AG20443 (cell line): ENCODE results near the gene TCERG1L.
"Not testable (repeated sequence)": the region's sequence is repeated elsewhere in the genome, so short reads cannot be mapped to it uniquely, and the experiment has no call there.

Source experiments
- DNase-seq: peaks from one replicate; pipeline ENCODE4 v3.0.0; 2012; ENCODE audit warnings: low spot score, mixed read lengths

The TCERG1L gene

DNA sequence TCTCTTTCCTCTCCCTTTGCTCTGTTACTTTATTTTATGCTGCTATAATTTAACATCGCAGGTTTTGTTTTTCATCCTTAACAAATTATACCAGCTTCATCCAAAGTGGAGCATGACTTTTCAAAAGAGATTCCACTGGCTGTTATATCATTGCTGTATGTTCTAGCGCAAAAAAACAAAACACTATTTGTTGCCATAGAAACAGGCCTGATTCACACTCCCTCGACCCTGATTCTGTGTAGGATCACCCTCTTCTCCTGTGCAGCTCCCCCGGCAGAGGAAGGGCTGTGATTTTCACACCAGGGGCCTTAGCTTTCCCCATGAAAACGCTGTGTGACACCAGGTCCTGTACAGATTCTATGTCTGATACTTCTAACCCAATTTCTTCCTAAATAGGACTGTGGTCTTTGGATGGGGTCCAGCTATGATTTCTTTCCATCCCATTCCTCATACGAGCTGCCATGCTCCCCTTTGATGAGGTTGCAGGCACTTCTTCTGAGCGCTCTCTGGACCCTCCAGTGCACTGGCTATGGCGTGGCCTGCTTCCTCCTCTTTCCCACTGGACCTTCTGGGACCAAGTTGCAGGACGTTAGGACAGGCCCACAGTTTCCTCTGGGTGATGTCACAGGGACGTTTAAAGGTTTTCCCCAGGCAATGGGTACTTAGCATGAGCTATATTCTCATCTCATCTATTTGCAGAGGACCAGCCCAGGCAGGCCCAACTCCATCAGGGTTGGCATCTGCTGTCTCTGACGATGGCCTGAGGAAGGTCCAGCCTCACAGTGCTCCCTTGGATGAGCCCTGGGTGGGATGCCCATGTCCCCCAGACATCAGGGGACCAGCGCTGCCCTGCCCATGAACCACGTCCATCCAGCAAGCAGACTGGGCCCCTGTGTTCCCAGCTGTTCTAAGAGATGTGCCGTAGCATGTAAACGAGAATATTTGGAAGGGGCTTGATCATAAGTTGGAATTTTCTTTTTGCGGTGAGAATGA, 210.8 kb downstream of the TCERG1L start:
- DNase-seq: not testable (repeated sequence)

DNA sequence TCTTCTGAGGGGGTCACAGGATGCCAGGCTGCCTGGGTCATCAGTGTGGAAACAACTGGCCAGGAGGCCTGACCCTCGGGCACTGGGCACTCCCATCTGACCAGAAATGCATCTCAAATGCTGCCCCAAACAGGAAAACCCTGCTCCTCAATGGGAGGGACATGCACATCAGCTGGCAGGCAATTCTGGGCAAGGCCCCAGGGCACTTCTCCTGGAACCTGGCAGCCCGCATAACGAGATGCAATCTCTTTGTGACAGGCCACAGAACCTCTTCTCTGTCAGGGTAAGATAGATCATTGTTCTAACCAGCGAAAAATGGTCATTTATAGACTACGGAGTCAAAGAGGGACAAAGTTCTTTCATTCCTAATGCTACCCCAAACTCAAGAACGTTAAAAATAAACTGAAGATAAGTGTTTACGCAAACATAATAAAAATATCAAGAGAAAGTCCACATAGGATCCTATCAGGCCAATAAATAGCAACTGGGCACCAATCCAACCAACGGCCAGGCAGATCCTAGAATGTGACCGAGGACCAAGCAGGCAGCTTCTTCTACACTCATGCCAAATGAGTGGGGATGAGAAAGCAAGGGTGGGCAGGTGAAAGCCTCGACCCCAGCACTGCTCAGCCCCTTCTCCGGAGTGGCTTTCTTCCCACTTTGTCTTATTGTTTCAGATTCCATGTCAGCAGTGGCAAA, 212.3 kb downstream of the TCERG1L start:
- no peak for DNase-seq

DNA sequence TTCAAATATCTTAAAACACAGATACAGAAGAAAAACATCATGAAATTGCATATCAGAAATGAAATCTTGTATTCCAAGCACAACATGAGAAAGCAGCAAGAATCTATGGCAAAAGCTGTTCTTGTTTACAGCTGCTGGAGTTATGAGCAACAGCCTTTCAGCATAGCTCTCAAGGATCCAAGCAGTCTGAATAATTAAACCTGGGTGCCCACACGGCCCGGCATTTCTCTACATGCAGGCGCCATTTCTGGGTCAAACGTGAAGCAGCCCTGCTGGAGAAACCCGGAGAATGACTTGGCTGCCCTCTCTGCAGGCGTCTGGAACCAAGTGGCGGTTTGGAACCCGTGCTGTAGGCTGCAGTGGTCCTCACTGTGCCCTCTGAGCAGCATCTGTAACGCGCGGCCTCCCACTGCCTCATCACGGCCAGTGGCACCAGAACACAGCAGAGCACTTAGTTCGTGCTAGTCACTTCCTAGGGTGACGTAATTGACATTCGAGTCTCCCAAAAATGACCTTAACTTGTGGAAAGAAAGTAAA, 213.0 kb downstream of the TCERG1L start:
- DNase-seq: no peak

DNA sequence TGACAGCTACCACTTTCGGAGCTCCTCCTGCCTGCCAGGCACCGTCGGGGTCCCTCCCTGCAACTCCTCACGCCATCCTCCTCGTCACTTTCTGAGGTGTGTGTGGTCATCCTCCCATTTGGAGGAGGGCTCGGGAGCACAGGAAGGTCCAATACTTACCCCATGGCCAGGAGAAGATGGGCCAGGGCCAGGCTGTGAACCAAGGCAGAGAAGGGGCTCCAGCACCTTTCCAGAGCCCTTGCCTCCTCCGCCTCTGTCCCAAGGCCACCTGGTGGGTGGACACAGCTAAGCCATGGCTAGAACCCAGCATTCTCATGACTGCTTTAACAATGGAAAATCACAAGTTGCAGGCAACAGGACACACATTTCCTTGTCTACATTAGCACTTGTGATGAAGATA, 215.5 kb downstream of the TCERG1L start:
- no peak for DNase-seq

DNA sequence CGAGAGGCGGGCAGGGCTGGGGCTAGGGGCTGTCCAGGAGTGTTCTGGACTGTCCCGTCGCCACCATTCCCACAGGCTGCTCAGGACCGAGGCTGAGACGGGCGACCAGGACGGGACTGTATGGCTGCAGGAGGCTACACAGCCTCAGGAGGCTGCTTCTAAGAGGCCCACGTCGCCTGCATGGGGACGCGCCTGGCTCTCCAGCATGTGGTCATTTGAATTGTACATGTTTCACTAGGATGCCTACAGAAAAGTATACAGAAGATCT, 216.3 kb downstream of the TCERG1L start:
- no peak for DNase-seq

DNA sequence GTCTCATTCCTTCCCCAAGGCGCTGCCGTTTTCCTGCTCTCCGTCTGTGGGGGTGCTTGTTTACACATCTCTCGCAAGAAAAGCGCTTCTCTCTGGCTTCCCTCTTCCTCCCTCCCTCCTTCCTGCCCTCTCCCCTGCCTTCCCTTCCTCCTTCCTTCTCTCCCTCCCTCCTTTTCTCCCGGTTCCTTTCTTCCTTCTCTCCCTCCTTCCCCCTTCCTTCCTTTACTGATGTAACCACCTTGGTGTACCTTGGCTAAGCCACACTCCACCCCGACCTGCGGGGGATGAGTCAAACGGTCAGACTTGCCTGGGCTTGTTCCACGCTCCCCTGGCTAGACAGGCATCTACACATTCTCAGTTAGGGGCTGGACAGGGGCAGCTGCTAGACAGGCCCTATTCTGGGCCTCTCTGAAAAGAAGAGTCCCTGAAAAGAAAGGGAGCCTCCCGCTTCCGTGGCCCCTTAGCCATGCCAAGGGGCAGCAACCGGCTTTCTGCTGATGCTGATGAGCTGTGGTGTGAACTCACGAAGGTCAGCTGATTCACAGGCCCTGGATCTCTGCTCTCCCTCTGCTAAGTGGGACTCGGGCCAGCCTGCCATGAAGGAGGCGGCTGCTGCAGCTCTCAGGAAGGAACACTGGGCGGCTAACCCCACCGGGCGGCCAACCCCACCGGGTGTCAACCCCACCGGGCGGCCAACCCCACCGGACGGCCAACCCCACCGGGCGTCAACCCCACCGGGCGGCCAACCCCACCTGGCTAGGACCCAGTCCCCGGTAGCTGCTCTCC, 216.8 kb downstream of the TCERG1L start:
- DNase-seq: no peak

DNA sequence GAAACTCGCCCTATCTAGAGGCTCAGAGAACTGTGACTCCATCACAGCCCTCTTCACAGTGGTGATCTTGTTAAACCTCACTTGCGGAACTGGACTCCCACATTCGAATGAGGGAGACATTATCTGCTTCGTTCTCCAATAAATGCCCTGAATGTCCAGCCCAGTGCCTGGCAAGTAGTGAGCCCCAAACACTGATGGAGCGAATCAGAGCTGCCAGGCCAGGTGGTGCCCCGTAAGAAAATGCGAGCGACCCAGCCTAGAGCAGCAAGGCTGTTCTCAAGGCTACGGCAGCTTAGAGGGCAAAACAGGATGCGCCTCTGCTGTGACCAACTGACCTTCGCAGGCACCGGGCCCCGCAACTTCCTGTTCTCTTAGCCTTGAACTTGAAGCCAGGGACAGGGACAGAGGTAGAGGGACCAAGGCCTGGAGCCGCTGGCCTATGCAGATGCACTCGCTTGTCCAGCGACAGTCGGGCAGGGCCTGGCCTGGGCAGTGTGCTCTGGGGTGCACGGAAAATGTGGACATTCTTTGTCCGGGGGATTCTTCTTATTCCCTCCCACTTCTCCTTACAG, 217.6 kb downstream of the TCERG1L start:
- DNase-seq: no peak

DNA sequence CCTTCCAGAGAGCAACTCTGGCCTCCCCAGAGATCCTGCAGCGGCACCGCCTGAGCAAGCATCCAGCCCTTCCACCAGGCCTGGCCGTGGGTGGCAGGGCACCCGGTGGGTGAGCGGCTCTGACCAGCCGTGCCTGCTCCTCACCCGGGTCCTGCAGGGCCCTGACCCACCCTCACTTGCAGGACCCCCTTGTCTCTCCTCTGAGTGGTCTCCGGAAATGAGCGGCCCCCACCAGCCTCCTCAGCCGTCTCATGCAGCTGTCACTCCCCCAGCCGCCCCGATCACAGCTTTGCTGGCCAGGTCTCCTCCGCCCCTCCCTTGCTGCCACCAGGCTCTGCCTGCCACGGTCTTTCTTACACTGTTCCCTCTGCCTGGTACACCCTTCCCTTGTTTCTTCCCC, 218.2 kb downstream of the TCERG1L start:
- DNase-seq: no peak

DNA sequence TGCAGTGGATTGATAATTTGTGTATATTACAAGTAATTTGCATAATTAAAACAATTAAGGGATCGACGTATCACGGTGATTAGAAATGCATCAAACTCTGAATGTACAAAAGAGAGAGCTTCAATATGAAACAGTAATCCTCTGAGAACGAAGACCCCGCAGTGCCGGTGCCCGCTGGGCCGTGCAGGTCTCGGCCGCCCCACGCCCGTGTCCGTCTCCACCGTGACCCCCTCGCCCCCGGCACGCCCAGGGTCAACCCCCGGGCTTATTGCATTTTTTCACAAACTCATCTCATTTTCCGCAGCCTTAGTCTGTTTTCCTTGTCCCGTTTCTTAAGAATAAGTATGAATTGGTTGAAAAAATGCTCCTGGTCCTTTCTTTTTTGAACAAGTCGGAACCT, 218.6 kb downstream of the TCERG1L start:
- DNase-seq: no peak

DNA sequence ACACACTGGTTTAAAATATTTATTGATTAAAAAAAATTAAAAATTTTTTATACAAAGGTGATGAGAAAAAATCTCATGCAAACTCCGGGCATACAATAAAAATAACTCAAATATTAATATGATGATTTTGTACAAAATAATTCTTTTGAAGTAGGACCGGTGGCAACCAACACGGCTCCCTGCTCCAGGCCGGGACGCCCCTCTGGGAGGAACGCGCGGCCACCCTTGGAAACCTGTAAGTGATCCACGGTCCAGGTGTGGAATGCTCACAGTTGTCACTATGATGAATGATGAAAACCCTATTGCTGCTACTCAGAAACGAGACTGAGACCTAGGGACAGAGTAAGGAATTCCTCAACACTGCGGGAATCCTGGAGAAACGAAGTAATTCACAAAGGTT, 219.1 kb downstream of the TCERG1L start:
- no peak for DNase-seq

DNA sequence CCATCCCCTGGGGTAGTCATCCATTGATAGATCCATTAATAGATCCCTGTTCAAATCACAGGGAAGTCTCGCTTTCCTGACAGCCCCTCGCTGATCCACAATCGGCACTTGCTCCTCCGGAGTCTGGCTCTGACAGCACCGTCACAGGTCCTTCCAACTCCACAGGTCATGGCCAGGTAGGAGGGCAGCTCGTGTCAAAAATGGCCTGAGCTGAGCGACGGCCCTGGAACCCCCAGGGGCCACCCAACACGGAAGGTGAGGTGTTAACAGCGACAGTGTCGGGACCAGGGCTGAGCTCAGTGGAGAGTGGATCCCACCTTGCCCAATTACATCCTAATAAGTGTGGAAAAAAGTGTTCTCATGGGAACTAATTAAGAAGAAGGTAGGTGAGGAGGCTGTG, 219.8 kb downstream of the TCERG1L start:
- no peak for DNase-seq

DNA sequence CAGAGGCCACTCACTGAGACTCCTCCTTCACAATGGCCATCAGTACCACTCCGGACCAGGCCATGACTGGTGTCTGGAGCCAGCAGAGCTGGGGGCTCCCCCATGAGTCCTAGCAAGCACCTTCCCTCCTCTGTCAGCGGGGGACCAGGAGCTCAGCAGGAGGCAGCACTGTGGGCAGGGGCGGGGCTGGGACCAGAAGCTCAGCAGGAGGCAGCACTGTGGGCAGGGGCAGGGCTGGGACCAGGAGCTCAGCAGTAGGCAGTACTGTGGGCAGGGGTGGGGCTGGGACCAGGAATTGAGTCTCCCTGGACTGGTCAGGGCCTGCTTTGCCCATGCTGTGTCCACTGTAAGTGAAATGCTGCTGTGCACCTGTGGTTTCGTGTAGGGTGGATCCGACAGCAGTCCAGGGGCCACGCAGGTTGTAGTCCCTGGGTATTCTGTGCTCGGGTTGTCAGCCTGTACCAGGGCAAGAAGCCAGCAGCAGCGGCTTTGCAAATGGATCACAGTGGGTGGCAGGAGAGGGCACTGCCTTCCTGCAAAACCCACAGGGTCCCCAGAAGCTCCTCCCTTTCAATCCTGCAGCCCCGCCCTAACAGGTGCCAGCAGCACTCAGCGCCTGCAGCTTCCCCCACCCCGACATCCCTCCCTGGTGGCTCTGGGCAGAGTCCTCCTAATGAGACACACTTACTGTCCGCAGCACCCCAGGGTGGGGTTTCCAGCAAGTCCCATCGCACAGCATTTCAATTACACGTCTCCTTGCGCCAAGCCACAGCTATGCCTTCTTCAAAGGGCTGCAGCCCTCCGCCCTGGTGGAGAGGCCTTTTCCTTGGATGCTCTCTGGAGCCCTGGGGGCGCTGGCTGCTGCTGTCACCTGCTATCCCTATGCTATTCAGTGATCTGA, 220.5 kb downstream of the TCERG1L start:
- no peak for DNase-seq

DNA sequence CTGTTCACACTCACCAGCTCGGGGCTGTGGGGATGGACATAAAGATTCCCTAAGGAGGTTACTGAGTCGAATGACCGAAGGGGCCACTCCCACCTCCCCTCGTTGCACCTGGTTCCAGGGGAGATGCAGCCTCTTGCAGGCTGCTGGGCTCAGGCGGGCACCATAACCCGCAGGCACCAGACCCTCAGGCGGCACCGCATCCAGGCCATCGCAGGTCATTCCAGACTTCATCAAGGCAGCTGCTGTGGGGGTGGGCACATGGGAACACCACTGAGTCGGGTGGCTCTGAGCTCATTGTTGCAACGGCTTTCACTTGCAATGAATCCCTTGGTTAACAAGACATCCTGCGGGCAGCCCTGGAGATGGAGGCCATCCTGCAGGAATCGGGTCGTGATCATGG, 221.7 kb downstream of the TCERG1L start:
- DNase-seq: no peak

DNA sequence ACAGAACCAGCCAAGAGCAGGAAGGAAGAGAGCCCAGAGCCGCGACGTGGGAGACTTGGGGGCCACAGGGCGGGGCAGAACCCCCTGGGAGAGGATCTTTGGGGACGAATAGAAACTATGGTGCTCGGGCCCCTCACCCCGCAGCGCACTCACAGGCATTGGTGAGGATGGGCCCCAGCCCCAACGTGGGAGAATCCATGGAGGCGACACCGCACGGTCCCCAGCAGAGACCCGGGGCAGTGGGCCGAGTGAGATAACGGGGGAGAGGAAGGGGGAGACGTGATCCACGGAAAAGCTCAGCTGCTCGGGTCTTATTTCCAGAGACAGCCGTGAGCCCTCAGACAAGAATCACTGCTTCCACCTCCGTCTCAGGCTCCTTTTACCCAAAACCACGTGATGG, 222.4 kb downstream of the TCERG1L start:
- DNase-seq: no peak

DNA sequence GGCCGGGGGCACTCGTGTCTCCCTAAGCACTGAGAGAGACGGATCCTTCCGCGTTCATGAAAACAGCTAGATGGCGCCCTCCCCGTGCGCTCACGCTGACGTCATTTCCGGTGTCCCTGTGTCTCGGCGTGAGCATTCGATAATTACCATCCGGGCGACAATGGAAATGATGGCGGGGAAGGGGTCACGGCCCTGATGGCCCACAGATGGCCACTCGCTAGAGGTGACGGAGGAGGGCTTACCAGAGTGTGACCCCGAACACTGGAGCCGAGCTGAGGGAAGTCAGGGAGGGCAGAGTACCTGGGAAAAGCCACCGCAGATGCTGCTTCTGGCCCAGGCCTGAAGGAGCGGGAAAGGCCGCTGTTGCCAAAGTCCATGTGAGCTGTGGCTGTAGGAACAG, 222.9 kb downstream of the TCERG1L start:
- DNase-seq: no peak

DNA sequence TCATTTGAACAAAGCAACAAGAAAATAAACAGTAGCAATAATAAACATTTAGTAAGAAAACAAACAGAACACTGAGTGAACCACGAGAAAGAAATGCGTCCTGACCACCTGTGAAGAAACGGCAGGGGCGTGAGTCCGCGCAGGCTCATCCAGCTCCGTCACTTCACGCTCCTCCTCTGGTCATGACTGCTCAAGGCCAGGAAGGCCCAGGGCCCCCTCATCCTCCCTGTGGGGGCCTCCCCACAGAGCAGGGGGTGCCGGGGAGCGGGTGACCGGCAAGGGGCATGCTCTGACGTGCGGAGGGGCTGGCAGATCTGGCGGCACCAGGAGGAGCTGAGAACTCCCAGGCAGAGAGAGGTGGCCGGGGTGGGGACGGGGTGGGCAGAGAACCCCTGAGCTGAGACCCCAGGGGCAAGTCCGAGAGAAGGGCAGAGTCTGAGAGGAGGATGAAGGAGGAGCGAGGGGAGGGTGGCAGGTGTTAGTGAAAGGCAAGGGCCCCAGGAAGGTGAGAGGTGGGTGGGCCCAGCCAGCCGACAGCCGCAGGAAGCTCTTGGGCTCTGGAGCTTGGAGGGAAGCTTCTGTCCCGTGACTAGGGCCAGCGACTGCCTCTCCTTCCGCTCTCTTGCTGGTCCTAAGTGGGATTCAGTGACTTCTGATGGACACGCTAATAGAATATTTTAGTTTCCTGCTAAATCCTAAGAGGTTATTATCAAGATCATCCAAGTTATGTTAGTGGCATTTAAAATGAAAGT, 223.9 kb downstream of the TCERG1L start:
- DNase-seq: no peak

DNA sequence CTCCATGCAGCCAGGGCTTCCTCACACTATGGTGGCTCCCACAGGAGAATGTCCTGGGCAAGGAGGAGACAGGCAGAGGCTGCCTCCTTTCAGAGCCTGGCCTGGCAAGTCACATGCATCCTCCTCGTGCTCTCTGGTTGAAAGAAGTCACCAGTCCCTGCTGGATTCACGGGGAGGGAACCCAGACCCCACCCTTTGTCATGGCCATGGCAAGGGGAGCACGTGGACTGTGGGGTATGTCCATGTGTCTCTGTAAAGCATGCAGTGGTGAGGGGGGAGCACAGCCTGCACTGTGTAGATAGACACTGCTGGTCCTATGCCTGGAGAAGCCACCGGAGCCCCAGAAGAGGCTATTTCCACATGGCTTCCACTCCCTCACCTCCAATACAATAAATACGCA, 225.0 kb downstream of the TCERG1L start:
- no peak for DNase-seq

DNA sequence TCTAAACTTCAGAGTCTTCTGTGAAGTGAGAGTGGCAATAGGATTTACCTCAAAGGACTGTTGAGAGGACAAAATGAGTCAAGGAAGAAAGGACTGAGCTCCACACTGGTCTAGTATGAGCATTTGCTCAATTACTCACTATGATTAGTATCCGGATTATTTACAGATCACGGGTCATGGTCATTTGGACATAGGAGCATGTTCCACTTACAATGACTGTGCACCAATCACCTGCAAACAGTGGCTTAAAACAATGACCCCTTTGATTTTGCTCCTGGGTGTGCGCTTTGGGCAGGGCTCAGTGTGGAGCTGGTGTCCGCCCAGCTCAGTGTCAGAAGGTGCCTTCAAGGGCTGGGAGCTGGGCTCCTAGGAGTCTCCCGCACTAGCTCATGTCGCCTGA, 225.4 kb downstream of the TCERG1L start:
- no peak for DNase-seq

DNA sequence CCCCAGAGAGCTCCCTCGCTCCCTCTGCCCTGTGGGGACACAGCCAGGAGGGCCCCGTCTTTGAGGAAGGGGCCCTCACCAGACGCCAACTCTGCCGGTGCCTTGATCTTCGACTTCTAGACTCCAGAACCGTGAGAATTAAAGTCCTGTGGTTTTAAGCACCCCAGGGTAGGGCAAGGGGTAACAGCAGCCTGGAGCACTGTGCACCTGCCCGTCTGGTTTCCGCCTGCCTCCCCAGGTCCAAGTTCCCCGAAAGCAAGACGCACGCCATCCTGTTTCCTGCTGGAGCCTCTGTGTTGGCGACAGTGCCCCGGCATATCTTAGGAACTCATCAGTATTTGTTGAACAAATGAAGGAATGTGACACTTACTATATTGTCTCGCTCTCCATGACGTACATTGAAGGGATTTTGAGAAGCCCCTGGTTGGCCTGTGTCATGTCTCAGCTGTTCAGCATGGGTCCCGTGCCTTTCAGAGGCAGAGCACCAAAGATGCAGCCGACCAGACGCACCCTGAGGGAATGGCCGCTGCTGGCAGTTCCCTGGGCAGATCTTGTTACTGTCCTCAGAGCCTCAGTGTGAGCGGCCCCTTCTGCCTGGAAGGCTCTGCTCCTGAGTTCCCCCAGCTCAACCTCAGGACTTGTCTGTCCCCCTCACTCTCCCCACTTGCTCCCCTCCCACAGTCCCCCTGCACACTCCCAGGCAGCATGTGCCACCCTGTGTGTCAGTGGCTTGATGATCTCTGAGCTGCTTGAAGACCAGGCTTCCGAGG, 226.2 kb downstream of the TCERG1L start:
- DNase-seq: no peak

DNA sequence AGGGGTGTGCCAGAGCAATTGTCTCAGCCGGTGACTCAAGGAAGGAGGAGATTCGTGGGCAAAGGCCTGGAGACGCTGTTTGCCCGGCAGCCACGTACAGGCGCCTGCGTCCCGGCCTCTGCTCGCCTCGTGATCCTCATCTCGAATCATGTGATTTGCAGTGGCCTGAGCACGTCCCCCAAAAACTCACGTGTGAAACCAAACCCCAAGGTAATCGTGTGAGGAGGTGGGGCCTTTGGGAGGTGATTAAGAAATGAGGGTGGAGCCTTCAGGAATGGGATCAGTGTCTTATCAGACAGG, 226.8 kb downstream of the TCERG1L start:
- no peak for DNase-seq
